GM23248 (cell line): ENCODE measurements around the gene IGFBPL1. TPM values are rescaled to one million over a fixed set of nuclear protein-coding genes. Genes with fewer than 3 reads are reported as not detected.
A peak's percentile ranks its signal among the peaks of the same experiment; 100 is the strongest.

Experiments used
- DNase-seq: peaks from one replicate; pipeline ENCODE4 v3.0.0-alpha.2; 2015
- H2AFZ ChIP-seq: fragments of 200-600 bp; sonication (generic); 2 replicates; pipeline ENCODE4 v1.6.1; 2016; ENCODE audit warnings: antibody characterized with exemption
- H3F3A ChIP-seq: fragments of 200-600 bp; sonication (generic); 2 replicates; pipeline ENCODE4 v1.6.1; 2016; ENCODE audit warnings: mild to moderate bottlenecking, antibody characterized with exemption, mixed run types; ENCODE audit not compliant: insufficient read depth
- H3K27ac ChIP-seq: fragments of 200-600 bp; sonication (generic); 2 replicates; pipeline ENCODE4 v1.5.1; 2016; ENCODE audit warnings: mild to moderate bottlenecking
- H3K27me3 ChIP-seq: fragments of 200-600 bp; sonication (generic); replicated peaks from 2 replicates; pipeline ENCODE4 v1.6.1; 2016; ENCODE audit warnings: mild to moderate bottlenecking; ENCODE audit not compliant: insufficient read depth
- H3K36me3 ChIP-seq: fragments of 200-600 bp; sonication (generic); 2 replicates; pipeline ENCODE4 v1.6.1; 2016; ENCODE audit warnings: low read depth, mild to moderate bottlenecking
- H3K4me1 ChIP-seq: fragments of 200-600 bp; sonication (generic); 2 replicates; pipeline ENCODE4 v1.6.1; 2016; ENCODE audit warnings: mild to moderate bottlenecking; ENCODE audit not compliant: insufficient read depth
- H3K4me2 ChIP-seq: fragments of 200-600 bp; sonication (generic); one replicate; pipeline ENCODE4 v1.6.1; 2016; ENCODE audit warnings: mild to moderate bottlenecking; ENCODE audit not compliant: unreplicated experiment
- H3K4me3 ChIP-seq: fragments of 200-600 bp; sonication (generic); 2 replicates; pipeline ENCODE4 v1.5.1; 2016; ENCODE audit warnings: mild to moderate bottlenecking
- H3K79me2 ChIP-seq: fragments of 200-600 bp; sonication (generic); 2 replicates; pipeline ENCODE4 v1.6.1; 2016; ENCODE audit warnings: mild to moderate bottlenecking; ENCODE audit not compliant: insufficient read depth
- H3K9ac ChIP-seq: fragments of 200-600 bp; sonication (generic); 2 replicates; pipeline ENCODE4 v1.6.1; 2016; ENCODE audit warnings: mild to moderate bottlenecking
- H3K9me2 ChIP-seq: fragments of 200-600 bp; sonication (generic); 2 replicates; pipeline ENCODE4 v1.6.1; 2016; ENCODE audit warnings: mixed run types, mild to moderate bottlenecking, moderate library complexity; ENCODE audit not compliant: insufficient read depth
- H3K9me3 ChIP-seq: fragments of 200-600 bp; sonication (generic); one replicate; pipeline ENCODE4 v1.6.1; 2017; ENCODE audit warnings: low read depth
- H4K20me1 ChIP-seq: fragments of 200-600 bp; sonication (generic); 2 replicates; pipeline ENCODE4 v1.6.0; 2016; ENCODE audit not compliant: insufficient read depth
- EZH2 ChIP-seq: fragments of 200-600 bp; sonication (generic); IDR thresholded peaks from 2 replicates; pipeline ENCODE4 v1.6.1; 2018; ENCODE audit warnings: antibody characterized with exemption, mild to moderate bottlenecking; ENCODE audit not compliant: insufficient read depth, poor library complexity, severe bottlenecking
- EZH2phosphoT487 ChIP-seq: fragments of 200-600 bp; sonication (generic); IDR thresholded peaks from 2 replicates; pipeline ENCODE4 v1.6.1; 2018; ENCODE audit warnings: antibody characterized with exemption, moderate library complexity, mild to moderate bottlenecking, low read depth; ENCODE audit not compliant: insufficient read depth
- WGBS, 2 experiments: methylation state at CpG; one replicate each; pipeline ENCODE4 v1.1.6; 2015 to 2017; ENCODE audit warnings: low lambda C conversion rate in 2 of 2, low coverage in 1 of 2; ENCODE audit errors: missing lambda C conversion rate in 2 of 2; 5-methylcytosine and 5-hydroxymethylcytosine counted together
- in situ Hi-C: fragments of 300-500 bp; cut with MboI; formaldehyde crosslinking; loops from 2 replicates; pipeline ENCODE4 v1.15.0; 2020
- polyA plus RNA-seq: library from polyadenylated mRNA; unstranded; fragments of >200 nt; fragmentation: Nextera tagmentation; extraction: Ambion mirVana; gene quantifications from 2 replicates; pipeline ENCODE4 v1.2.1, GENCODE V29; 2016
- total RNA-seq: library from RNA; depleted of rRNA; stranded (reverse); fragments of >200 nt; shearing (Covaris generic); gene quantifications from 2 replicates; pipeline ENCODE4 v1.2.3, GENCODE V29; 2014

Gene IGFBPL1
- total and polyA plus RNA-seq, 2 experiments from 2014 or later, result 0.34 to 0.76 TPM

- Histone ChIP-seq H3K27ac (no peak overlapping the region), H3K27me3 (no peaks in the 10 kb centered on the region), H3K36me3 (no peaks in the 10 kb centered on the region; the same call in 1 of the 2 replicates), H3K9ac (no peak overlapping the region), H4K20me1 (no peaks in the 10 kb centered on the region), H2AFZ (no peak overlapping the region), H3K4me3 (no peak overlapping the region), H3K9me2 (no peaks in the 10 kb centered on the region), H3K9me3 (no peaks in the 10 kb centered on the region), H3K79me2 (peaks cover 32% of the 10 kb centered on the region), H3K4me2 (no peak overlapping the region), H3K4me1 (peaks cover 19% of the 10 kb centered on the region), H3F3A (peaks cover 13% of the 10 kb centered on the region)
- 80 to 86% methylated on average over 9 of the region's 9 CpGs for WGBS, 2 experiments
- no peak for DNase-seq
- TF ChIP-seq EZH2 (no peak), EZH2phosphoT487 (no peak)
- in situ Hi-C loops, result loop anchor here (25.0 kb wide), 1 partner anchor 907 kb away; the partner anchor contains the start of gene POLR1E
Measured at GRCh38 chr9:38394416-38394815, 29.8 kb downstream of the IGFBPL1 start.

- H3K9ac ChIP-seq, result peak overlapping the region; percentile 85
- H3K27me3 ChIP-seq, result no peaks in the 10 kb centered on the region
- no peaks in the 10 kb centered on the region for H3K9me2 ChIP-seq
- peaks cover 32% of the 10 kb centered on the region for H3K79me2 ChIP-seq
- no peaks in the 10 kb centered on the region for H4K20me1 ChIP-seq
- H3K4me3 ChIP-seq, result peak overlapping the region; percentile 86
- no peak for TF ChIP-seq EZH2
- TF ChIP-seq EZH2phosphoT487, result no peak
- H3F3A ChIP-seq, result peaks cover 23% of the 10 kb centered on the region
- H3K9me3 ChIP-seq, result no peaks in the 10 kb centered on the region
- H3K27ac ChIP-seq, result peak overlapping the region; percentile 29
- H3K36me3 ChIP-seq, result no peaks in the 10 kb centered on the region; the same call in 1 of the 2 replicates
- DNase-seq, result peak; percentile 34
- H3K4me1 ChIP-seq, result peaks cover 31% of the 10 kb centered on the region
- H2AFZ ChIP-seq, result peak overlapping the region; percentile 90
- in situ Hi-C loops, result loop anchor here (25.0 kb wide), 1 partner anchor 906 kb away; the partner anchor contains the start of gene POLR1E
- WGBS, 2 experiments, result 2 to 3% methylated on average over 9 of the region's 9 CpGs
- peak overlapping the region; percentile 90 for H3K4me2 ChIP-seq
Measured at GRCh38 chr9:38393128-38393796, 31.0 kb downstream of the IGFBPL1 start.

DNA sequence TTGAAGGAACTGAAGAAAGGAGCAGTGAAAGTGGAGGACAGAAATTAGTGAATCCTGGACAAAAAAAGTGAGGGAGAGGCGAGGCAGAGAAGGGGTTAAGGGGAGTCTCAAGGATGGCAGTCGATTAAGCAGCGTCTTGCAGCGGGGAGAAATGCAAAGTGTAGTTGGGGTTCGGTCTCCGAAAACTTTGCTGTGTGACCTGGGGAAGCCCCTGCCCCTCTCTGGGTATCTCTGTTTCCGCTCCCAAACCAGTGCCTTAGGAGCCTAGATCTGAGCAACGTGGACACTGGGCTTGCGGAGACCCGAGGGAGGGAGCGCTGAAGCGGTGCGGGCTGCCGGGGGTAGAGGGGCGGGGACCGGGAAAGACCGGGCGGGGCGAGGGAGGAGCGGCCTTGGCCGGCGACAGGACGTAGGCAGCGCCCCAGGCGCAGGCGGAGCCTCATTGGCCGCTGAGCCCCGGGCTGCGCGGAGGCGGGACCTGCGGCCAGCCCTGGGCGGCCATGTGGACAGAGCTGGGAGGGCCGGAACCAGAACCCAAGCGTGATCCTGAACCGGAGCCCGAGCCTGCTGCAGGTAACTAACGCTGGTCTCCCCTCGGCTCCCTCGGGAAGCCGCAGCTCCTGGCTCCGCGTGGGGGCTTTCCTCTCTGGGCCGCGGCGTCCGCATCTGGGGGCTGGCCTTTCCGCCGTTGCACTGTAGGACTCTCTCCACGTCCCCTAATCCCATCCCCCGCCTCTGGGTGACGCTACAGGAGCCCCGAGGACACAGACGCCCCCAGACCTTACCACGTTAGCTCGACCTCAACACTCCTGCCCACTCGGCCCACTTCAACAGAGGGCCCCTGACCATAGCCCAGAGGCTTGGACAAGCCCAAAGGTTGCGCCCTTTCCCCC, 31.8 kb downstream of the IGFBPL1 start, which contains the start of gene ALDH1B1:
Gene ALDH1B1 (plus strand): TSS at position 468 of the 893 bp plus-strand sequence. CDS start 3,047 bp downstream, outside the sequence.
- 0 to 2% methylated on average over 33 to 48 of the region's 58 CpGs for WGBS, 2 experiments
- H3K4me1 ChIP-seq, result peaks cover 33% of the 10 kb centered on the region
- peak; percentile 97 for DNase-seq
- H3K4me3 ChIP-seq, result peak within 1 kb of the TSS; percentile 86
- H3K9me3 ChIP-seq, result no peaks in the 10 kb centered on the region
- H3K9ac ChIP-seq, result peak within 1 kb of the TSS; percentile 85
- no peaks in the 10 kb centered on the region for H3K9me2 ChIP-seq
- H4K20me1 ChIP-seq, result no peaks in the 10 kb centered on the region
- no peaks in the 10 kb centered on the region for H3K27me3 ChIP-seq
- H2AFZ ChIP-seq, result peak within 1 kb of the TSS; percentile 90
- H3K36me3 ChIP-seq, result no peaks in the 10 kb centered on the region; the same call in 1 of the 2 replicates
- TF ChIP-seq EZH2, result no peak
- TF ChIP-seq EZH2phosphoT487, result no peak
- H3K27ac ChIP-seq, result peak within 1 kb of the TSS; percentile 29
- in situ Hi-C loops, result loop anchor here (25.0 kb wide), 1 partner anchor 905 kb away; the partner anchor contains the start of gene POLR1E
- peak within 1 kb of the TSS; percentile 90 for H3K4me2 ChIP-seq
- peaks cover 32% of the 10 kb centered on the region for H3K79me2 ChIP-seq
- H3F3A ChIP-seq, result peaks cover 23% of the 10 kb centered on the region
